HG03354 (cell line): ENCODE measurements around the gene ZNF497.
"Not testable (repeated sequence)": the region's sequence is repeated elsewhere in the genome, so short reads cannot be mapped to it uniquely, and the experiment has no call there.

Source experiments
- ATAC-seq: cut with Tn5 transposase; IDR thresholded peaks from one replicate; pipeline ENCODE4 v1.9.1; 2021; ENCODE audit warnings: mild to moderate bottlenecking; ENCODE audit not compliant: unreplicated experiment, poor library complexity, severe bottlenecking

The ZNF497 gene

GRCh38 chr19:58362272-58362994 is at the start of gene ZNF497:
Gene ZNF497, minus strand, starts transcription at chr19:58362751. Its CDS starts 5,116 bp downstream, at chr19:58357635.
- peak; percentile 84 for ATAC-seq

- ATAC-seq: peak; percentile 21
These were observed 46.6 kb upstream of the ZNF497 start for GRCh38 chr19:58409010-58409790.

- ATAC-seq: peak; percentile 96
These were observed 45.8 kb upstream of the ZNF497 start, which contains the start of gene ZNF584 for GRCh38 chr19:58408152-58409009. Gene ZNF584, plus strand, starts transcription at chr19:58408649. Its CDS starts 499 bp downstream, at chr19:58409148.

- peak; percentile 7 for ATAC-seq
These were observed 45.2 kb upstream of the ZNF497 start for GRCh38 chr19:58407658-58408151.

GRCh38 chr19:58406818-58407657 is 44.5 kb upstream of the ZNF497 start:
- no peak for ATAC-seq

GRCh38 chr19:58403920-58404478 is 41.4 kb upstream of the ZNF497 start:
- not testable (repeated sequence) for ATAC-seq

GRCh38 chr19:58401840-58402421 is 39.4 kb upstream of the ZNF497 start:
- no peak for ATAC-seq

- ATAC-seq: peak; percentile 98
These were observed 38.6 kb upstream of the ZNF497 start for GRCh38 chr19:58400916-58401839.

GRCh38 chr19:58400316-58400915 is 37.9 kb upstream of the ZNF497 start:
- no peak for ATAC-seq

GRCh38 chr19:58399903-58400302 is 37.4 kb upstream of the ZNF497 start:
- ATAC-seq: no peak

- ATAC-seq: no peak
These were observed 36.0 kb upstream of the ZNF497 start for GRCh38 chr19:58398545-58398944.

GRCh38 chr19:58398087-58398486 is 35.5 kb upstream of the ZNF497 start:
- ATAC-seq: no peak

GRCh38 chr19:58397533-58398037 is 35.0 kb upstream of the ZNF497 start:
- no peak for ATAC-seq

GRCh38 chr19:58396691-58397532 is 34.4 kb upstream of the ZNF497 start:
- ATAC-seq: no peak

- ATAC-seq: no peak
These were observed 33.6 kb upstream of the ZNF497 start for GRCh38 chr19:58395979-58396627.
